NCI-H146 (cell line): ENCODE data around the gene AXL.
"Not testable (repeated sequence)": the region's sequence is repeated elsewhere in the genome, so short reads cannot be mapped to it uniquely, and the experiment has no call there.

Source experiments
- DNase-seq: peaks from one replicate; lab custom pipeline; 2025; lab: John Stamatoyannopoulos, UW

AXL gene

DNA sequence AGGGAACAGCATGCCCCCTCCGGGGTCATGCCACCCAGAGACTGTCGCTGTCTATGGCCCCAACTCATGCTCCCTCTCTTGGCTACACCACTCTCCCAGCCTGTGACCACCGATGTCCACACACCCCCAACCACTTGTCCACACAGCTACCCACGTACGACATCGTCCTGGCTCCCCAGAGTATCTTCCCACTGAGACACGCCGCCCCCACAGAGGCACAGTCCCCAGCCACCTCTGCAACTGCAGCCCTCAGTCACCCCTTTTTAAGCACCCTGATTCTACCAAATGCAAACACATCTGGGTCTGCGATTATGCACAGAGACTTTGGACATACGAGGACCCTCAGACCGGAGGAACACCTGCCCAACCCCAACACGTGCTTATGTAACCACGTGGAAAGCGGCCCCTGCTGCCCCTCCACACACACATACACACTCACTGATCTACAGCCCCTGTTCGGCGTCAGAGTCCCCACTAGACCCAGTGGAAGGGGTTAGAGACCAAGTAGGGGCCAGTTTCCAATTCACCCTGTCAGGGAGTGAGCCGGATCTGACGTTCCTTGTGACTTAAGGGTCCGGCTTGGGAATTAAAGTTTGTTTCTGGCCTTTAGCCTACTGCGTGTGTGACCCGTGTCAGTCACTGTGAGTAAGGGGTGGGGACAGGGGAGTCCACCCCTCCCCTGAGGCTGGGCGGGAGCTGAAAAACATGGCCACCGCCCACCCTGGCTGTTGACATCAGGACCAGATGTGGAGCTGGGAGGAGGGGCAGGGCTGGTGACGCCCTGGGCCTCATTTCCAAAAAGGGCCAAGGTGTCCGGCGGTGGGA is 11.9 kb upstream of the AXL start:
- DNase-seq: no peak

DNA sequence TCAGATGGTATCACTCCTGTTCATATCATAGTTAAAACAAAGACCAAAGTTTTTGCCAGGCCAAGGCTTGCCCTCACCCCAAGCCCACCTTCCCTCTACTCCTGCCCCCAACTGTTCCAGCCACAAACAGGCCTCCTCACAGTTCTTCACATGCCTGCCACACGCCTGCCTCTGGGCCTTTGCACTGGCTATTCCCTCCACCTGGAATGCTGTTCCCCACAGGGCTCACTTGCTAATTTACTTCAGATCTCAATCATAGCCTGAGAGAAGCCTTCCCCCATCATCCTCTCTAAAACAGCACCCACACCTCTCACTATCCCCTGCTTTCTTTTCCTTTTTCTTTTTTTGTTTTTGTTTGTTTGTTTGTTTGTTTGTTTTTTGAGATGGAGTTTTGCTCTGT is 4.9 kb upstream of the AXL start:
- DNase-seq: no peak

DNA sequence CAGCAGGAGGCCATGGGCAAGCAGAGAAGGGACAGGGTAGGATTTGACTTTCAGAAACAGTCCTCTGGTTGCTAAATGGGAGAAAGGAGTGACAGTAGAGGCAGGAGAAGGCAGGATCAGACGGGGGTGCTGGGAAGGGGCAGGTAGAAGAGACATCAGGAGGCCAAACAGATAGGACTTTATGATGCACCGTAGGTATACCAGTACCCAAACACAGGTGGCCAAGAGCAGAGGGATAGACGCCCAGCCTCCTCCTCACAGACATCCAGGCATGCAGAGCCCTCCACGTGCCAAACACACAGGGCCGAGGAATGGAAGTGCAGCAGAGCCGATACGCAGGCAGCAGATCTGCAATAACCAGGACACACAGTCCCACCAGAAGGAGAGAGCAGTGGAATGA is 1.3 kb upstream of the AXL start:
- DNase-seq: no peak

DNA sequence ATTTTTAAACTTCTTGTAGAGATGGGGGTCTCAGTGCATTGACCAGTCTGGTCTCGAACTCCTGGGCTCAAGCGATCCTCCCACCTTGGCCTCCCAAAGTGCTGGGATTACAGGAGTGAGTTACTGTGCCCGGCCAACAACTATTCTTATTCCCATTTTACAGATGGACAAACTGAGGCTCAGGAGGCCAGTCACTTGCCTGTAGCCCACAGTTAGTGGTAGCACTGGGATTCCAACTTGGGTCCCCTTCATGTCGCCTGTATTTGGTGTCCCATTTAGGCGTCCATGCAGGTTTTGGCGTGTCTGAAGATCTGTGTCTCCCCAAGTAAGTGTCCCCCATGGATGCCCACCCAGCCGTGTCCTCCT is 791 bp upstream of the AXL start:
- no peak for DNase-seq

DNA sequence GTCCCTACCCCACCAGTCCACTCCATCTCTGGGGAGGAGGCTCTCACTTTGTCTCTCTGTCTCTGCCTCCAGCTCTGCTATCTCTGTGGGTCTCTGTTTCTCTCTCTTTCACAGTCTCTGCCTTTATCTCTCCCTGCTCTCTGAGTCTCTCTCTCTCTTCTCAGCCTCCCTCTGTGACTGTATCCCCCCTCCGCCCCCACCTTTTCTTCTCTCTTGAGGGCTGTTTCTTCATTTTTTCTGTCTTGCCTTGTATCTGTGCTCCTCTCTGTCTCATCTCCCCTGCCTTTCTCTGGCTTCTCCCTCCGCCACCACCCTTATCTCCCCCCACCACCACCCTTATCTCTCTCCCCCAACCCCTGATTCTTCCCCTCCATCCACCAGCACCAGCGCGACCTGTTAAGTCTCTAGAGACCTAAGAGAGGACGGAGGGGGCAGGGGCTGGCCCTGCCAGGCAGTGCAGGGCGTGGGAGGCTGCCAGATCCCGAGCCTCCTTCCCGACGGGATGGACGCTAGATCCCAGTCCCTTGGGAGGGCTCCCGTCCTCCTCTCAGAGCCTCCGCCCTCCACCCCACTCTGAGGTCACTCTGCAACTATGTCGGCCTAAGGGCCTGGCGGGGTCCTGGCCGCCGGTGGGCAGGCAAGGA is 1.0 kb downstream of the AXL start:
- DNase-seq: no peak

DNA sequence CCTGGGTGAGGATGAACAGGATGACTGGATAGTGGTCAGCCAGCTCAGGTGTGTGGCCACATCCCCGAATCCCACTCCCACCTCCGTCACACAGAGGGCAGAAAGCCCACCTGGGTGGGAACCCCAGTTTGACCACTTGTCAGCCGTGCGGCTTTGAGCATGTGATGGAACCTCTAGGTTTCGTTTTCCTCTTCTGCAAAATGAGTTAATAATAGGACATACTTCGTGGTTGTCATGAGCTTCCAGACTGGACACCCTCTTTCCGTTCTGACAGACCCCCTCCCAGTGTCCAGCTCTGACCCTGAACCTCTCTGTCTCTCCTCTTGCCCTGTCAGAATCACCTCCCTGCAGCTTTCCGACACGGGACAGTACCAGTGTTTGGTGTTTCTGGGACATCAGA is 1.8 kb downstream of the AXL start:
- DNase-seq: no peak

DNA sequence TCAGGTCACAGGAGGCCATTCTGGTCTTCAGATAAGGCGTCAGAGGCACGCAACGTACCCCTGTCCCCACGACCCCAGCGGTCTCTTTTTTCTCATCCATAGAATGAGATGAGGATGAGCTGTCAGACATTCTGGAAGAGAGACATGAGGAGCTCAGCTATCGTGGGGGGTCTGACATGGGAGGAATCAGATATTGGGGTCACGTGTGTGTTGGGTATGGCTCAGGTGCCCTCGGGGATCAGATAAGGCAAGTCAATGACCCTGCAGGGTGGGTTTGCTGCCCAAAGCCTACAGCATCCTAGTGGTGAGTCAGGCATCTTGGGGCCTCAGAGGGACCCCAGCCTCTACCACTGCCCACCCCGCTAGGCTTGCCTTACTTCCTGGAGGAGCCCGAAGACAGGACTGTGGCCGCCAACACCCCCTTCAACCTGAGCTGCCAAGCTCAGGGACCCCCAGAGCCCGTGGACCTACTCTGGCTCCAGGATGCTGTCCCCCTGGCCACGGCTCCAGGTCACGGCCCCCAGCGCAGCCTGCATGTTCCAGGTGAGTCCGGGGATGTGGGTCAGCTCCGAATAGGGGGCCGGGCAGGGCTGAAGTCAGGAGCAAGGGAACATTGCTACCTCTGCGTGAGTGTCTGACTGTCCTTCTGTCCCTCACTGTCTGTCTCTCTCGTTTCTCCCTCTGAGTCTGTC is 2.6 kb downstream of the AXL start:
- DNase-seq: no peak

DNA sequence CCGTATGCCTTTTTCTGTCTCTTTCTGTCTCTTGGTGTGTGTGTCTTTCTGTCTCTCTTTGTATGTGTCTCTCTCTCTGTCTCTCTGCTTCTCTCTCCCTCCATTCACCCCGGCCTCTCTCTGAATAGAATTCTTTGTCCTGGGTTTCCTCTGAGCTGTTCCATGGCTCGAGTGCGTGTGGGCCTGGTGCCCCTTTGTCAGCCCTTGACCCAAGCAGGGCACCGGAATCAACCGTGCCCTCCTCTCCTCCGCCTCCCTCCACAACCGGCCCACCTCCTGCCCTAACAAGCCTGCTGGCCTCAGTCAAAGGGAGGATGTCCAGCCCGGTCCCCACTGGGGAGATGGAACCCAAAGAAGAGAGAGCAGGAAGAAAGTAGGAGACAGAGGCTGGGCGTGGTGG is 3.2 kb downstream of the AXL start:
- DNase-seq: no peak

DNA sequence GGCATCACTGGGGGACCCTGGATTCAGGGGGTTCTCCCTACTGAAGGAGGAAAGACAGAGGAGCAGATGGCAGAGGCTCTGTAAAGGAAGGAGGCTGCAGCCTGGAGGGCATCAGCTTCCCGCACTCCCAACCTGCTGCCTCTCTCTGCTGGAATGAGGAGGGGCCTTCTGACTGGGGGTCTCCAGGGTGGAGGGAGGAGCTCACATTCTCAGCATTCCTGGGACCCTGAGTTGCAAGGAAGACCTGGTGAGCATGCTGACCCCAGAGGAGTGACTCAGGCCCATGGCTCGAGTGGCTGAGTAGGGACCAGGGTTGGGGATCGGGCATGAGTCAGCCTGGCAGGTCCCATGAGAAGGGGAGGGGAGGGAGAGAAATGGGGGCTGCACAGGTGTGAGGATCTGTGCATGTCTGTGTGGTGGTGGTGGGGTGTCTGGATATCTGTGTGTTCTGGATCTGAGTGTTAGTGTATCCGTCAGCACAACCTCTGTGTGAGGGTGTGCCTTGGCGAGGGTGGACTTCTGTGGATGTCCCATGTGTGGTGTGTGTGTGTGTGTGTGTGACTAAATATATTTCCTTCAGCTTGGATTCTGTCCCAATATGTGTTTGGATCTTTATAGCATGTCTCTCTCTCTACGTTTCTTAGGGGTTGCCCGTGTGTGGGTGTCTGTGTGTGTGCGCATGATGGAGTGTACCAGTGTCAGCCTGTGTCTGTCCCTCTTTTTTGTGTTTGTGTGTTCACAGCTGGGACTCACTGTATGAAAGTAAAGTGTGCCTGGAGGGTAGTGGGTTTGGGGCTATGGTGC is 4.6 kb downstream of the AXL start:
- no peak for DNase-seq

DNA sequence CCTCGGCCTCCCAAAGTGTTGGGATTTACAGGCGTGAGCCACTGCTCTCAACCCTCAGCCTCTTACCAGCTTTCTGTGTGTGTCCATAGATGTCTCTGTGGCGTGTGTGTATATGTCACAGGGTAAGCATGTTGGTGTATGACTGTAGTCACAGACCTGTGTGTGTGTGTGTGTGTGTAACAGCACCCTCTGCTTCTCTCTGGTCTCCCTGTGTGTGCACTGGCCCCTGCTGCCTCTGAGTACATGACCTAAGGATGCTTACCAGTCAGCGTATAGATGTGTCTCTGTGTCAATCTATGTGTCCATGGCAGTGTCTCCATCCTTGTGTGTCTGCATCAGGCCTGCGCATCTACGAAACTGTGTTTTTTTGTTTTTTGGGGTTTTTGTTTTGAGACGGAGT is 5.6 kb downstream of the AXL start:
- no peak for DNase-seq

DNA sequence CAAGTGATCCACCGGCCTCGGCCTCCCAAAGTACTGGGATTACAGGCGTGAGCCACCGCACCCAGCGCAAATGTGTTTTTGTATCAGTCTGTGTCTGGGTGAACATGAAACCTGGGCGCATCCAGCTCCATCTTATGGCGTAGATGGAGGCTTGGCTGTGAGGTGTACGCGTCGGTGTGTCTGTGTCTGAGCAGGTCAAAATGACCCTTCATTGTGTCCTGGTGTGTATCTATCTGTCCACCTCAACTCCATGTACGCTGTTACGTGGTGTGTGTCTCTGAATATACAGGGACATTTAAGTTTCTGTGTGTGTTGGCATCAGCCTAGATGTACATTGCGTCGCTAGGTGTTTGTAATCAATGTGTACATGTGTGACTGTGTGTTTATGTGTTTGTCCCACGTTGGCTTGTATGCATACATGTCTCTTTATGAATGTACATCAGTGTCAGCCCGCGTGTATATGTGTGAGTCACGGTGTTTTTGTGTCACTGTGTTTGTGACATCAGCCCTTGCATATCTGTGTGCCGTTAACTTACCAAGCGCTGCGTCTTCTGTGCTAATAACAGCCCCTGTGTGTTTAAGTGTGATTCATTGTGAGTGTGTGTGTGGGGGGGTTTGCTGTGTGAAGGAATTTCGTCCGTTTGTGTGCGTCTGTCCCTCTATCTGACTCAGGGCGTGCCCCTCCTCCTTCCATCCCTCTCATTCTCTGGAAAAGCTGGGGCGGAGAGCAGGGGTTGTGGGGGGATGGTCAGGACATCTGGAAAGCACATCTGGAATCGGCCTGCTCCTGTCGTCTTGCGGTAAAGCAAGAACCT is 6.4 kb downstream of the AXL start:
- no peak for DNase-seq

DNA sequence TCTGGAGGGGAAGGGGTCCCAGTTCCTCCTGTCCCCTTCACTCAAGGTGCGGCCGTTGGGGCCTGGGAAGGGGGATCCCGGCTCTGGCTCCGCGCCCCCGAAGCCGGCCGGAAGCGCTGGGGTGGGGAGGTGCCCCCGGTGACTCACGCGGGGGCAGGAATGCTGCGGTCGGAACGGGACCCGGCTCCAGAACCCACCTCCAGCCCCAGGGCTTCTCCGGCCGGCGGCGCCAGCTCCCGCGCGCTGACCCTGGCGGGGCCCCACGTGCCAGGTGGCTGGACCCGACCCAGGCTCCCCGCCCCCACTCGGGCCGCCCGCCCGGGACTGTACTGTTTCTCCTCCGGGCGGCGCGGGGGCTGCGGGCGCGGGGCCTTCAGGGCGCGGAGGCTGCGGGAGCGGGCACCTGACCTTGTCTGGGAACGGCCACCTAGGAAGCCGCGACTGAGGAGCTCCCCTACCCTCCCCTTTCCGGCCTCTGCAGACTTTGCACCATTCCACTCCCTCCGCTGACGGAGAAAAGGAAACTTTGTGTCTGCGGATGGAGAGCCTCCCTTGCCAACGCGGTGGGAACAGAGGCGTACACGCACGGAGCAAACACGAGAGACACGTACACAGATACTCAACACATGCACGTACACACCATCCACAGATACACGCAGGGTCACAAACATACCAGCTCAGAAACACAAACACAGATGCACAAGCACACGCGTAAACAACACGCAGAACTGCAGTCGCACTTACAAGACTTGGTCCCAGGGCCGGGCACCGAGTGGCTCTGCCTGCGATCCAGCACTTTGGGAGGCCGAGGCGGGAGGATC is 7.2 kb downstream of the AXL start:
- DNase-seq: no peak

DNA sequence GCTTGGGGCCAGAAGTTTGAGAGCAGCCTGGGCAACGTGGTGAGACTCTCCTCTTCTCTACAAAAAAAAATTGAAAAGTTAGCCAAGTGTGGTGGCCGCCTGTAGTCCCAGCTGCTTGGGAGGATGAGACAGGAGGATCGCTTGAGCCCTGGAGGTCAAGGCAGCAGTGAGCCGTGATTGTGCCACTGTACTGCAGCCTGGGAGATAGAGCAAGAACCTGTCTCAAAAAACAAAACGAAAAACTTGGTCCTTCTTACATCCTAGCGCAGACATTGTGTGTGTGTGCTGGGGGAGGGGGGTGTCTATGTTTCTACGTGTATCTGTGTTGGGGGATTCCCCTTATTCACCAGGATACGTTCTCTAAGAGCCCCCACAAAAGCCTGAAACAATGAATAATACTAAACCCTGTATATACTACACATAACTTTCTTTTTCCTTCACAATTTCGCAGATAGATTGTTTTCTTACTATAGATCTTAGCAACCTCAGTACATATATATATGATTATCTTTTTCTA is 7.9 kb downstream of the AXL start:
- no peak for DNase-seq

DNA sequence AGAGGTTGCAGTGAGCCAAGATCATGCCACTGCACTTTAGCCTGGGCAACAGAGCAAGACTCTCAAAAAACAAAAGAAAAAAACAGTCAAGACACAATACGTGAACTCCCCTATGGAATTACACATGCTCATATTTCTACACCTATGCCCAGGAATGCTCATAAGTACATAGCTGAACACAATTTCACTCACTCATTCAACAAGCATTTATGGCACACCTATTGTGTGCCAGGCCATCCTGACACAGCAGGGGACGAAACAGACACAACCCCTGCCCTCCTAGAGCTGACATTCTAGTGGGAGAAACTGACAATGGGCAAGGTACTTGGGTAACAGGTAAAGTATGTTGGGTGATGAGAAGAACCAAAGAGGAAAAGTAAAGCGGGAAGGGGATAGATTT is 9.5 kb downstream of the AXL start:
- DNase-seq: no peak

DNA sequence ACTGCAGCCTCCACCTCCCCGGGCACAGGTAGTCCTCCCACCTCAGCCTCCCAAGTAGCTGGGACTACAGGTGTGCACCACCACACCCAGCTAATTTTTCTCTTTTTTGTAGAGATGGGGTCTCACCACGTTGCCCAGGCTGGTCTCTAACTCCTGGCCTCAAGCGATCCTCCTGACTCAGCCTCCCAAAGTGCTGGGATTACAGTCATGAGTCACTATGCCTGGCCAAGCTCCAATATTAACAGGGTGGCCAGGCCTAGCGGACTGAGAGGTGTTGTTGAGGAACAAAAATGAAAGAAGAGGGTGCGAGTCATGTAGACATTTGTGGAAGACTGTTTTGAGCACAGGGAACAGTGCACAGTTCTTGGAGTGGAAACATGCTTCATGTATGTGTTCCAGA is 10.3 kb downstream of the AXL start:
- DNase-seq: not testable (repeated sequence)

DNA sequence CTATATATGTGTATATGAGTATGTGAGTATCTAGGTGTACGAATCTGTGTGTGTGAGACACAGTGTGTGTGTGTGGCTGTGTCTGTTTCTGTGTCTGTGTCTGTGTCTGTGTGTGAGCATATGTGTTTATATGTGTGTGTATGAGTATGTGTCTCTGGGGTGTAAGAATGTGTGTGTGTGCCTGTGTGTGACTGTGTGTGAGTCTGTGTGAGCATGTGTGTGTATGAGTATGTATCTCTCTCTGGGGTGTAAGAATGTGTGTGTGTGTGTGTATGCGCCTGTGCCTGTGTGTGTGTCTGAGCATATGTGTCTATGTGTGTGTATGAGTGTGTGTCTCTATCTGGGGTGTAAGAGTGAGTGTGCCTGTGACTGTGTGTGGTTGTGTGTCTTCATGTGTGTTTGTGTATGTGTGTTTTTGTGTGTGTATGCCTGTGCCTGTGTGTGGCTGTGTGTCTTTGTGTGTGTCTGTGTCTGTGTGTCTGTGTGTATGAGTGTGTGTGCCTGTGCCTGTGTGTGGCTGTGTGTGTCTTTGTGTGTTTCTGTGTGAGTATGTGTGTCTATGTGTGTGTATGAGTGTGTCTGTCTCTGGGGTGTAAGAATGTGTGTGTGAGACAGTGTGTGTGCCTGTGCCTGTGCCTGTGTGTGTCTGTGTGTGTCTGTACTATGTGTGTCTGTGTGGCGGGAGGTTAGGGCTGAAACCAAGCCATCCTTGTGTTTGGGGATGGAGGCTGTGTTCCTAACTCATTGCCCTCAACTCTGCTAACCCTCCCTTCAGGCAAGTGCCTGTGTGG is 11.2 kb downstream of the AXL start:
- DNase-seq: no peak

DNA sequence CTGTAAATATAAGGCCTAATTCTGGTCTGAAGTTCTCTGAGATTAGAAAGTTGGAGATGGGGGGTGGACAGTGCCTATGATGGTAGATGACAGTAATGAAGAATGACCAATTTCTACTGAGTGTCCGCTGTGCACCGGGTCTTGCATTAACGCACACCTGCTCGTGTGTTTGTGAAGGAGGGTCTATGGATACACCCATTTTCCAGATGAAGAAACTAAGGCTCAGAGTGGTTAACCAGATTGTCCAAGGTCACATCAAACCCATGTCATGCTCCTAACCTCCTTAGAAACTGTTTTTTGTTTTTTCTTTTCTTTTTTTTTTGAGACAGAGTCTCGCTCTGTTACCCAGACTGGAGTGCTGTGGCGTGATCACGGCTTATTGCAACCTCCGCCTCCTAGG is 13.7 kb downstream of the AXL start:
- no peak for DNase-seq

DNA sequence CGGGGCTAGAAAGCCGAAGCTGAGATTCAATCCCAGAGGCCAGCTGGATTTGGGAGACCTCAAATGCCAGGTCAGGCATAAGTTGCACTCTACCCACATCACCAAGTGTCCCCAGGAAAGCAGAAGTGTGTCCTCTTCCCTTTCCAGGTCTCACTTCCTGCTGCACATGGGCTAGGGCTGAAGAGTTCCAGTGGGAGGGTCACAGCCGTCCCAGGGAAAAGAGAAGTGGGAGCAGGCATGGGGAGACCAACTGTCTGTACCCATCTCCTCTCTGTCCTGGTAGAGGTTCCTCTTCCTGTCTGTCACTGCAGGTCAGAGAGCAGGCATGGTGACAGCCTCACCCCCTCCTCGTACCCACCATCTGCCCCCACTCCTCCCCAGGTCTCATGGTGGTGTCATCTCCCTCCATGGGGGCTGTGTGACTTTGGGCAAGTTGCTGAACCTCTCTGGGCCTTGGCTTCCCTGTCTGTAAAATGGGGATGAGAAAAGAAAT is 14.8 kb downstream of the AXL start:
- no peak for DNase-seq

DNA sequence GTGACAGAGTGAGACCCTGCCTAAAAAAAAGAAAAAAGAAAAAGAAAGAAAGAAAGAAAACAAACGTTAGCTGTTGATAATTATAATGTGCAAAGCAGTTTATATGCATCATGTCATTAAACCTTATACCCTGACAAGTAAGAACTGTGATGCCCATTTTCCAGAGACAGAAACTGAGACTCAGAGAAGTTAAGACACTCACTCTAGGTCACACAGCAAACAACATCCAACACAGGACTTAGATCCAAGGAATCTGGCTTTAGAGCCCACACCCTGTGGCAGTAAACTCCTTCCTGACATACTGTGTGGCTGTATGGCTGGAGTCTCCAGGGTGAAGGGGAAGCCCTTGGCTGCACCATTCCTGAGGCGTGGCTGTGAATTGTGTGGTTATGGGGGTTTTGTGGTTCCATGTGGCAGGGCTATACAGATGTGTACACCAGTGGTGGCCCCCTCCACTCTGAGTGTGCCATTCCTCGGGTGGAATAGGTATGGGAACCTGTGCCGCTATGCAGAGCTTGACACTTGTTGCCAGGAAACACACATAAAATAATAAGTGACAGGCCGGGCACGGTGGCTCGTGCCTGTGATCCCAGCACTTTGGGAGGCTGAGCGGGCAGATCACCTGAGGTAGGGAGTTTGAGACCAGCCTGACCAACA is 15.6 kb downstream of the AXL start:
- no peak for DNase-seq
